Left renal cortex interstitium (tissue), 4 donors: ENCODE results near the gene GTF2H2C_2.
"Not testable (repeated sequence)": the region's sequence is repeated elsewhere in the genome, so short reads cannot be mapped to it uniquely, and the experiment has no call there.

Source experiments
- DNase-seq, 4 donors: peaks; one replicate each; pipeline ENCODE4 v3.0.0-alpha.2; 2013; ENCODE audit warnings: low read depth in 4 of 4, low spot score in 2 of 4, missing footprints in 1 of 4

GTF2H2C_2 gene

GRCh38 chr5:70415117-70415516 lies at the start of gene GTF2H2C_2:
GTF2H2C_2 (plus strand) TSS chr5:70415368.
- DNase-seq, result not testable (repeated sequence)

GRCh38 chr5:70400984-70401686 lies 14.0 kb upstream of the GTF2H2C_2 start:
- not testable (repeated sequence) for DNase-seq

- DNase-seq, result not testable (repeated sequence)
Observed at GRCh38 chr5:70421322-70421721, 6.2 kb downstream of the GTF2H2C_2 start.

DNA sequence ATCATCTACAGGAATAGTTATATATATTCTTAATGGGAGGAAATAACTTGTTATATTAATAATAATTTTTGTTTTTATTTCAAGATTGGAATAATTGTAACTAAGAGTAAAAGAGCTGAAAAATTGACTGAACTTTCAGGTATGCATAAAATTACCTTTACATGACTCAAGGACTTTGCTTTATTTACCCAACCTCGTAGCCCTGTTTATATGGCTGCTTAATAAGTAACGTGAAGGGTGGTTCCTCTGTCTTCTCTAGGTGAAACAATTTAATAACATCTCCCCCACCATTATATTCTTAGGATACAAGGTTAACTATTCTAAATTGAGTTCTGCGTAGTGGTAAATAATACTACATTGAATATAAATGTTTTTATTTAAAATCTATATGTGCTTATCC lies 8.0 kb downstream of the GTF2H2C_2 start:
- not testable (repeated sequence) for DNase-seq

DNA sequence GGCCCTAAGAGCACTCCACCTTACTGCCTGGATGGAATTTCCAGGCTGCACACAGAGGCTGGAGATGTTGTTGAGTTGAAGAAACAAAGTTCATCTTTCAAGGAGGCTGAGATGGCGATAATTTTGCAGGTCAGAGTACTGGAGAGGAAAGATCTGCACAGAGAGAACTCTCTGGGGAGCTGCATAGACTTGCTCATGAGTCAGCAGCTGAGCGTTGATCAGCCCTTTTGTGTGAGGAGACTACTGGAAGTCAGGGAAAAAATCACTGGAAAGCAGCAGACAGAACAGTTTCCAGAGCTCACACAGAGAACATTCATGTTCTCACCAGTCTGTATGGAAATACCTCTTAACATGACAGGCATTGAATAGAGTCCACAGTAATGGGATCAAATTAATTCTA lies 23.4 kb downstream of the GTF2H2C_2 start:
- not testable (repeated sequence) for DNase-seq

GRCh38 chr5:70449565-70449964 lies 34.4 kb downstream of the GTF2H2C_2 start:
- not testable (repeated sequence) for DNase-seq

DNA sequence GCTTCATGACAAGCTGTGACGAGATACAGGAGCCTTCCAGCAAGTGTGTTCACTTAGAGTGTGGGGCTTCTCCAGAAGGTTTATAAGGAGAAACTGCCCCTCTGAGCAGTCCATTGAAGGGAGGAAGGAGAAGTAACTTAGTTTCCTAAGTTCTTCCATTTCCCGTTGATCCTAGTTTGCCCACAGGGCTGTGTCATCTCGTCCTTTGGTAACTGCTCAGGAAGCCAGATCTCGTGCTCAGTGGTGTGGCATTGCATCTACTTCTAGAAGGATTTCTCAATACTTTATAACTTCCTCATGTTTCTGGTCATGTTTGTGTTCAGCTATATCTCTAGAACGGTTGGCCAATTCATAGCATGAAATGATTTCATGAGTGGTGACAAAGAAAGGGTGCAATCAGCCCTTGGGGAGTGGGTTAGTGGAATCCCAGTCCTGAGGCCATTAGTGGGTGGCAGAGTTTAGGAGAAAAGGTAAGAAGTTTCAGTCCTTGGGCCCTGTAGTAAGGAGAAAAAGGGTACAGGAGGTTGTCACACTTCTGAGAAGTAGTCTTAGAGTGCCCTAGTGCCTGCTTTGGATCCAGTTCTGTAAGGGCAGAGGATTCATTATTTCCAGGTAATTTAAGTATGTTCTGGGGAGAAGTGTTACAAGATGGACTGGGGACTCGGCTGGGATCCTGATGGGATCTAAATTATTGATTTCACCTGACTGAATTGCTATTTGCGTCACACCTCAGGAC lies 36.2 kb downstream of the GTF2H2C_2 start:
- not testable (repeated sequence) for DNase-seq

GRCh38 chr5:70457093-70457492 lies 41.9 kb downstream of the GTF2H2C_2 start:
- DNase-seq, result not testable (repeated sequence)

GRCh38 chr5:70459188-70459587 lies 44.0 kb downstream of the GTF2H2C_2 start:
- not testable (repeated sequence) for DNase-seq

- DNase-seq, result not testable (repeated sequence)
Observed at GRCh38 chr5:70461984-70462383, 46.8 kb downstream of the GTF2H2C_2 start.

DNA sequence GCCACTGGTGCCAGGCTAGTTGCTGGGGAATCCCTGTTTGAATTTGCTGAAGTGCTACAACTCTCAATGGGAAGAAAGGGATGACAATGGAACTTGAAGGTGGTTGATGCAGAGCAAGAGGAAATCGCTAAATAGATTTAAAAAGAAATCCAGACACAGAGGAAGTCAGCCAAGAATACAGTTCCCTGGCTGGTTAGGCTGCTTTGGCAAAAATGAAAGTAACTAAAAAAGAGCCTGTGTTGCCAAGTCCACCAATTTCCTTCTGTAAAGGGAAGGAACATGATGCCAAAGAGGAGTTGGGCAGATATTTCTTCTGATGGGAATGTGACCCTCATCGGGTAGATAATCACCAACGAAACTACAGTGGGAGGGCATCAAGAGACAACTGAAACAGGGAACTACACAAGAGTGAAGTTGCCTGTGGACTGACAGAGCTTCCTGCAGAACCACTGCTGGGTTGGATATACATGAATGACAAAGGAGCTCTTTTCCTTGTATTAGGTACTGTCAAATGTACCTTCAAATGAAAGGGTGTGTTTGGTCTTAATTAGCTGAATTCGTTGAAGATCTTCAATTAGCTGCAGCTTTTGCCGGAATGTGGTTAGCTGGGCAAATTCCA lies 49.0 kb downstream of the GTF2H2C_2 start:
- not testable (repeated sequence) for DNase-seq

- not testable (repeated sequence) for DNase-seq
Observed at GRCh38 chr5:70469926-70470509, 54.9 kb downstream of the GTF2H2C_2 start.
